Pancreas (tissue), 10 donors: ENCODE data around the gene TRIO. TPM values are rescaled to one million over a fixed set of nuclear protein-coding genes. Genes with fewer than 3 reads are reported as not detected.

Source experiments
- ATAC-seq, 4 donors: fragments of 200-7000 bp; cut with Tn5 transposase; one replicate each; pipeline versions ENCODE4 v1.8.0 to v1.9.1; 2020; ENCODE audit warnings: mild to moderate bottlenecking in 4 of 4, moderate library complexity in 4 of 4
- DNase-seq, 6 donors: peaks; one replicate each; pipeline ENCODE4 v3.0.0-alpha.2; 2020
- FAIRE-seq: peaks from 2 replicates; lab custom pipeline; 2012; peaks lifted over from hg19 to GRCh38; lab: Jason Lieb, UNC
- H3K27ac ChIP-seq, 4 donors: fragments of 200-600 bp; sonication (generic); 1 replicate in 3 of 4; 2 replicates in 1 of 4; pipeline versions ENCODE4 v1.5.0 to v1.8.0; 2020
- H3K27me3 ChIP-seq, 4 donors: fragments of 200-600 bp; one replicate each; pipeline ENCODE4 v1.8.0; 2021
- H3K36me3 ChIP-seq, 3 donors: fragments of 200-600 bp; sonication (generic) in 1 of 3; one replicate each; pipeline versions ENCODE4 v1.5.0 to v1.8.0; 2020 to 2021
- H3K4me1 ChIP-seq, 3 donors: fragments of 200-600 bp; one replicate each; pipeline ENCODE4 v1.8.0; 2021
- H3K4me3 ChIP-seq, 4 donors: fragments of 200-600 bp; sonication (generic) in 2 of 4; one replicate each; pipeline versions ENCODE4 v1.5.0 to v1.8.0; 2020 to 2021
- H3K9me3 ChIP-seq, 4 donors: fragments of 200-600 bp; one replicate each; pipeline ENCODE4 v1.8.0; 2021
- CTCF ChIP-seq, 4 donors: fragments of 200-600 bp; sonication (generic) in 3 of 4; IDR thresholded peaks; one replicate each; pipeline versions ENCODE4 v1.5.0 to v1.8.0; 2021; ENCODE audit warnings: antibody characterized with exemption in 4 of 4
- WGBS, 2 donors: extraction: QIAGEN DNeasy Blood & Tissue Kit; methylation state at CpG; one replicate each; pipeline ENCODE4 v1.1.7; 2013; 5-methylcytosine and 5-hydroxymethylcytosine counted together
- intact Hi-C, 3 donors: fragments of 100-400 bp; cut with DNase I; formaldehyde crosslinking; loops; one replicate each; pipeline versions ENCODE4 v1.11.1 to v1.14.2; 2022
- polyA plus RNA-seq, 2 donors: library from polyadenylated mRNA; stranded (reverse); fragments of 200-250 nt; gene quantifications; one replicate each; pipeline ENCODE4 v1.2.3, GENCODE V29; 2013
- total RNA-seq, 6 donors: library from RNA; stranded (reverse); fragmentation: NEBNext Ultra II Directional in 4 of 6; extraction: Animal tissue kit (Norgen Biotek cat#: 25700) in 4 of 6; gene quantifications; one replicate each; pipeline versions ENCODE4 v1.2.1 to v1.2.4, GENCODE V29; 2021 to 2023
- donor health status: healthy with polysubstance abuse.
- donor health status: DM: no; HTN: no; CAD: no; lungs with moderate emphysema.
- donor health status: DM: no; HTN: no; CAD: no.
- donor health status: control.
- donor health status: control.
- donor health status: Bipolar disorder and iron deficiency.
- donor health status: DM: yes; HTN: yes; CAD: no.
- donor health status: DM: no; HTN: no; CAD: no.
- donor health status: DM: no; HTN: no; CAD: no.
- donor health status: DM: yes; HTN: yes; CAD: no.

The TRIO gene
- total and polyA plus RNA-seq, 8 donors: 27.3 to 82.5 (median 38.3) TPM

- Histone ChIP-seq H3K9me3 (no peaks in the 10 kb centered on the region), H3K4me1 (peaks cover 19 to 43% (median 26%) of the 10 kb centered on the region in 3 donors), H3K4me3 (no peak overlapping the region), H3K27ac (no peak overlapping the region), H3K36me3 (no peaks in the 10 kb centered on the region), H3K27me3 (no peaks in the 10 kb centered on the region)
- intact Hi-C loops: loop anchor here in 2 of 3 donors (10.0 kb wide), 1 partner anchor 116 kb away; no protein-coding TSS in a partner anchor
- FAIRE-seq (no peak), DNase-seq (no peak), ATAC-seq (no peak)
- no peak for TF ChIP-seq CTCF (IDR thresholded peaks at IDR 0.05)
- 87 to 90% methylated on average over 5 of the region's 5 CpGs for WGBS, 2 donors
These were observed 5.3 kb downstream of the TRIO start for GRCh38 chr5:14148483-14148882.

GRCh38 chr5:14148890-14149671 lies 5.9 kb downstream of the TRIO start:
- no peaks in the 10 kb centered on the region for H3K27me3 ChIP-seq
- peaks cover 19 to 49% (median 26%) of the 10 kb centered on the region in 3 donors for H3K4me1 ChIP-seq
- H3K9me3 ChIP-seq: no peaks in the 10 kb centered on the region
- FAIRE-seq (no peak), ATAC-seq (no peak), DNase-seq (no peak)
- no peak overlapping the region for H3K4me3 ChIP-seq
- no peak overlapping the region for H3K27ac ChIP-seq
- TF ChIP-seq CTCF (IDR thresholded peaks at IDR 0.05): no peak
- 75 to 79% methylated on average over 15 of the region's 15 CpGs for WGBS, 2 donors
- no peaks in the 10 kb centered on the region for H3K36me3 ChIP-seq
- intact Hi-C loops: loop anchor here in 2 of 3 donors (10.0 kb wide), 1 partner anchor 116 kb away; no protein-coding TSS in a partner anchor

GRCh38 chr5:14149672-14150274 lies 6.6 kb downstream of the TRIO start:
- Histone ChIP-seq H3K27ac (no peak overlapping the region), H3K4me3 (no peak overlapping the region), H3K36me3 (no peaks in the 10 kb centered on the region), H3K9me3 (no peaks in the 10 kb centered on the region), H3K27me3 (no peaks in the 10 kb centered on the region), H3K4me1 (peaks cover 19 to 54% (median 26%) of the 10 kb centered on the region in 3 donors)
- DNase-seq: no peak
- TF ChIP-seq CTCF (IDR thresholded peaks at IDR 0.05): no peak
- no peak for ATAC-seq
- WGBS, 2 donors: 68 to 78% methylated on average over 3 of the region's 3 CpGs
- intact Hi-C loops: loop anchor here in 2 of 3 donors (10.0 kb wide), 1 partner anchor 115 kb away; no protein-coding TSS in a partner anchor
- no peak for FAIRE-seq

- H3K9me3 ChIP-seq: no peaks in the 10 kb centered on the region
- no peaks in the 10 kb centered on the region for H3K36me3 ChIP-seq
- TF ChIP-seq CTCF (IDR thresholded peaks at IDR 0.05): no peak
- no peaks in the 10 kb centered on the region for H3K27me3 ChIP-seq
- FAIRE-seq (no peak), ATAC-seq (no peak), DNase-seq (no peak)
- WGBS, 2 donors: 74 to 77% methylated on average over 3 of the region's 3 CpGs
- peaks cover 16 to 53% (median 25%) of the 10 kb centered on the region in 3 donors for H3K4me1 ChIP-seq
- intact Hi-C loops: no loop called here
- H3K27ac ChIP-seq: no peak overlapping the region
- H3K4me3 ChIP-seq: no peak overlapping the region
These were observed 8.3 kb downstream of the TRIO start for GRCh38 chr5:14151416-14151815.
